ENCODE measurements around the gene ROBO1.
"Not testable (repeated sequence)": the region's sequence is repeated elsewhere in the genome, so short reads cannot be mapped to it uniquely, and the experiment has no call there.

ROBO1 gene

DNA sequence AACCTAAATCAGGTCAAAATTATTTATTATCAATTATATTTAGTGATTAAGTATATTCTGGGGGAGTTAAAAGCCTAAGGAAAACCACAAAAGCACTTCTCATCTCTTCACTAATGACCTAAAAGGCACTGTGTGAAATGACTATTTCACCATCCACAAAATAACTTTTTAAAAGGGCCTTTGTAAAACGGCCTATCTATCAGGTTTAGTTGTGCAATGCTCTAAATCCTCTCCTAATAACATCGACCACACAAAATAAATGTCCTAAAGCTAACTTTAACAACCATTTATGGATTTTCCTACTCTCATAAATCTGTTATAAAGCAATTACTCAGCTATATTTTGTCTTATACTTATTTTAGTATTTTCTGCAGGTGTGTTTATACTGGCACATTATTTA, 1066.3 kb downstream of the ROBO1 start:
- H3K4me3 ChIP-seq (ENCODE audit: low read depth, low read length), result no peak overlapping the region
- no peak for DNase-seq (ENCODE audit: low read depth)
- no peak for TF ChIP-seq CTCF (IDR thresholded peaks at IDR 0.05; ENCODE audit: low read depth, low read length, missing control alignments)

DNA sequence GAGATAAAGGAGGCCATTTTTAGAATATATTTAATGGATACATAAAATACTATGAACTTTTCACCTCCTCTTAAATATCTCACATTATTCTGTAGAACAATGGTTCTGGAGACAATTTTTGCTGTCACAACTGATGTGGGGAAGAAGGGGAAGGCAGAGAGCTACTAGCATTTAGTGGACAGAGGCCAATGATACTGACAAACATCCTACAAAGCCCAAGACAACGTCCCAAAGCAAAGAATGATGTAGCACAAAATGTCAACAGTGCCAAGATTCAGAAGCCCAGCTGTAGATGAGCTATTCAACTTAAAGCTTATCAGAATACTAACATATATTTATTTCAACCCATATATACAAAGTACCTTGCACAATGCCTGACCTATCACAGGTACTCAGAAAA, 1069.4 kb downstream of the ROBO1 start:
- no peak overlapping the region for H3K4me3 ChIP-seq (ENCODE audit: low read depth, low read length)
- no peak for TF ChIP-seq CTCF (IDR thresholded peaks at IDR 0.05; ENCODE audit: low read depth, low read length, missing control alignments)
- no peak for DNase-seq (ENCODE audit: low read depth)

GRCh38 chr3:78697426-78697825, 1070.4 kb downstream of the ROBO1 start:
- H3K4me3 ChIP-seq (ENCODE audit: low read depth, low read length), result no peak overlapping the region
- no peak for TF ChIP-seq CTCF (IDR thresholded peaks at IDR 0.05; ENCODE audit: low read depth, low read length, missing control alignments)
- no peak for DNase-seq (ENCODE audit: low read depth)

DNA sequence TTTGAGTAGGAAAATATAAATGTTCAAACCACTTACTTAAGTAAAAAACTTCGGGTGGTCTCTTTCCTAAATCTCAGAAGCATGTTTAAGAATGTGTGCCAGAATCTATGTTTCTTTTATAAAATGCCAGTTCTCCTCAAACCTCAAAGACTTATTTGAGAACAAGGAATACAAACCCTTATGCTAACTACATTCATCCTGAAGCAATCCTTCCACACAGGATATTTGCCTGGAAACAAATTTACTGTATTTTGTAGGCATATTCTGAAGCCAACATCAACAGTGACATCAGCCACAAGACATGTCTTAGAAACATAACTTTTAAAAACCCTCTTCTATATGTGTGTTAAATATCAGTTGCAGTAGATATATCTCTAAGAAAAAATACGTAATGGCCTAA, 1077.0 kb downstream of the ROBO1 start:
- TF ChIP-seq CTCF (IDR thresholded peaks at IDR 0.05; ENCODE audit: low read depth, low read length, missing control alignments), result no peak
- DNase-seq (ENCODE audit: low read depth), result no peak

GRCh38 chr3:78689378-78689777, 1078.4 kb downstream of the ROBO1 start:
- no peak for DNase-seq (ENCODE audit: low read depth)
- no peak for TF ChIP-seq CTCF (IDR thresholded peaks at IDR 0.05; ENCODE audit: low read depth, low read length, missing control alignments)
- no peak overlapping the region for H3K4me3 ChIP-seq (ENCODE audit: low read depth, low read length)

More for the DNA sequence above, 1077.0 kb downstream of the ROBO1 start:
- no peak overlapping the region for H3K4me3 ChIP-seq (ENCODE audit: low read depth, low read length)

GRCh38 chr3:78687520-78687919, 1080.3 kb downstream of the ROBO1 start:
- no peak for TF ChIP-seq CTCF (IDR thresholded peaks at IDR 0.05; ENCODE audit: low read depth, low read length, missing control alignments)
- no peak overlapping the region for H3K4me3 ChIP-seq (ENCODE audit: low read depth, low read length)
- no peak for DNase-seq (ENCODE audit: low read depth)

- no peak for DNase-seq (ENCODE audit: low read depth)
- H3K4me3 ChIP-seq (ENCODE audit: low read depth, low read length), result no peak overlapping the region
- TF ChIP-seq CTCF (IDR thresholded peaks at IDR 0.05; ENCODE audit: low read depth, low read length, missing control alignments), result no peak
Measured at GRCh38 chr3:78683284-78683683, 1084.5 kb downstream of the ROBO1 start.

- DNase-seq (ENCODE audit: low read depth); H3K4me3 ChIP-seq (ENCODE audit: low read depth, low read length): not testable (repeated sequence)
Measured at GRCh38 chr3:78675119-78675805, 1092.5 kb downstream of the ROBO1 start.
